Nephron progenitor cell (in vitro differentiated cells): Measurements from ENCODE around the gene BAZ2A.

Source experiments
- DNase-seq: peaks from one replicate; pipeline ENCODE4 v3.0.0; 2021
- H3K27ac Mint-ChIP-seq: 2 replicates; pipeline ENCODE4 v1.8.0; 2021; ENCODE audit warnings: mild to moderate bottlenecking, moderate library complexity, mixed read lengths
- H3K27me3 Mint-ChIP-seq: 2 replicates; pipeline ENCODE4 v1.8.0; 2021; ENCODE audit warnings: mild to moderate bottlenecking, low read depth, mixed read lengths; ENCODE audit not compliant: poor library complexity
- H3K36me3 Mint-ChIP-seq: 2 replicates; pipeline ENCODE4 v1.8.0; 2021; ENCODE audit warnings: low read depth, mixed read lengths
- H3K4me1 Mint-ChIP-seq: 2 replicates; pipeline ENCODE4 v1.8.0; 2021; ENCODE audit warnings: mixed read lengths
- H3K4me3 Mint-ChIP-seq: 2 replicates; pipeline ENCODE4 v1.8.0; 2021; ENCODE audit warnings: mild to moderate bottlenecking, moderate library complexity, mixed read lengths
- H3K9me3 Mint-ChIP-seq: 2 replicates; pipeline ENCODE4 v1.8.0; 2021; ENCODE audit warnings: mild to moderate bottlenecking, moderate library complexity, mixed read lengths
- CTCF ChIP-seq: fragments of 200-600 bp; sonication (generic); IDR thresholded peaks from 2 replicates; pipeline ENCODE4 v1.5.0; 2021; ENCODE audit warnings: antibody characterized with exemption

BAZ2A gene

GRCh38 chr12:56571121-56571520 lies 59.0 kb downstream of the BAZ2A start:
- Mint-ChIP-seq H3K27me3 (peaks cover 3% of the 10 kb centered on the region), H3K27ac (peak overlapping the region; percentile 48), H3K4me3 (no peak overlapping the region), H3K36me3 (peaks cover 27% of the 10 kb centered on the region), H3K4me1 (peaks cover 9% of the 10 kb centered on the region), H3K9me3 (no peaks in the 10 kb centered on the region)
- DNase-seq: no peak
- TF ChIP-seq CTCF: no peak

DNA sequence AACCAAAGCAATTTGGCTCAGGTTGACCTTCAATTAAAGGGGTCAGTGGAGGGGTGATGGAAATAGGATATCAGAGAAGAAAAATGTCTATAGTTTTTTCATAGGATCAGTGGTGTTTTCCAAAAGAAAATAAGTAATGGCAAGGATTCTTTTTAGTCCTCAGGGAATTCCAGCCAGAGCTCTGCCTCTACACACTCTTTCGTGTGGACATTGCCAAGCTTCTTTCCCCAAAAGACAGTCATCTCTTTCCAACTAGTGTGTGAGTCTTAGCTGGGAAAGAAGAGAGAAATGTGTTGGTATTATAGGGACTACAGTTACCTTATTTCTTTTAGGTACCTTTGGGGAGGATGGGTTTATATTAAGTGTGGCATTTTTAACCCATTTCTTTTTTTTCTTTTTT lies 62.0 kb downstream of the BAZ2A start:
- Mint-ChIP-seq H3K4me1 (peaks cover 19% of the 10 kb centered on the region), H3K27ac (no peak overlapping the region), H3K36me3 (peaks cover 39% of the 10 kb centered on the region), H3K4me3 (no peak overlapping the region), H3K9me3 (no peaks in the 10 kb centered on the region), H3K27me3 (no peaks in the 10 kb centered on the region)
- TF ChIP-seq CTCF: no peak
- DNase-seq: no peak

DNA sequence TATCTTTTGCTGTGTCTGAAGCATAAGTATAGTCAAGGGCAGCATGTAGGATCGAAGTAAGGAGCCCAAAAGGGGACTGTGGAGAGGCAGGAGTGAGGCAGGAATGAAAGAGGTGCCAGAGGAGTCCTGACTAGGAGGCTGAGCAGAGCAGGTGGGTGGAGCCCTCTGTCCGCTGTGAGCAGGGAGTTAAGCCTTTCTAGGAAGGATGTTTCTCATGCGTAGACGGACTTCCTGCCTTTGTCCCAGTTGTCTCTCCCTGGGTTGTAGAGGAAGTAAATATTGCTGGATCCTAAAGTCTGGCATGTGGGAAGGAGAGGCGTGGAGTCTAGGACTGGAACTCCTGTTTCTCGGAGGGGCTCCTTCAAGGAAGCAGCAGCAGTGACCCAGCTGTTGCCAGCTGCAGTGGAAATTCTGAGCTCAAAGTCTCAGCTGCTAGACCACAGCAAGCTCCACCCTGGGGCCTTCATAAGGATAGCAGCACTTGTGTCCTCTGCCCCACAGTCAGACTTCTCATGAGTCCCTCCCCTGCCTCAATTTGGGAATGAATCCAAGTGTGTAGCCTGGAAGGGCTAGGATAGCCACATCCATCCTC lies 64.5 kb downstream of the BAZ2A start:
- peak overlapping the region; percentile 86 for H3K27ac Mint-ChIP-seq
- H3K27me3 Mint-ChIP-seq: no peaks in the 10 kb centered on the region
- peaks cover 11% of the 10 kb centered on the region for H3K4me1 Mint-ChIP-seq
- H3K4me3 Mint-ChIP-seq: no peak overlapping the region
- H3K36me3 Mint-ChIP-seq: peaks cover 42% of the 10 kb centered on the region
- DNase-seq: no peak
- H3K9me3 Mint-ChIP-seq: no peaks in the 10 kb centered on the region
- no peak for TF ChIP-seq CTCF

DNA sequence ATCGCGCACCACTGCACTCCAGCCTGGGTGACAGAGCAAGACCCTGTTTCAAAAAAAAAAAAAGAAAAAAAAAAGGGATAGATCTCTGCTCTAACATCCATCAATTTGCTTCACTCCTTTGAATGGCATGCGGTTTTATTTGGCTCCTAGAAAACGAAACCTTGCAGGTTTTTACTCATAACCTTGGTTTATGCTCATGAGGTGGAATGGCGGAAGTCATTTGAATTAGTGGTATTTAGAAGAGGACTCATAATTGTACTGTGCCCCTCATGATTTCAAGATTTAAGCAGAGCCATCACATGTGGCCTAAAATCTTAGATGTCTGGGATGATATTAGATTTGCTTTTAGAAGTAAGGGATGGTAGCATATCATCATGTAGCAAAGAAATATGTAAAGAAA lies 79.1 kb downstream of the BAZ2A start:
- Mint-ChIP-seq H3K36me3 (no peaks in the 10 kb centered on the region), H3K27ac (no peak overlapping the region), H3K27me3 (no peaks in the 10 kb centered on the region), H3K4me1 (peaks cover 10% of the 10 kb centered on the region), H3K4me3 (no peak overlapping the region), H3K9me3 (no peaks in the 10 kb centered on the region)
- no peak for TF ChIP-seq CTCF
- DNase-seq: no peak

- Mint-ChIP-seq H3K27ac (no peak overlapping the region), H3K9me3 (no peaks in the 10 kb centered on the region), H3K4me3 (no peak overlapping the region), H3K27me3 (no peaks in the 10 kb centered on the region), H3K4me1 (peaks cover 10% of the 10 kb centered on the region), H3K36me3 (peaks cover 6% of the 10 kb centered on the region)
- no peak for TF ChIP-seq CTCF
- no peak for DNase-seq
Observed at GRCh38 chr12:56546680-56547079, 83.4 kb downstream of the BAZ2A start.
